ENCODE results near the gene VIPAS39. TPM values are rescaled to one million over a fixed set of nuclear protein-coding genes. Genes with fewer than 3 reads are reported as not detected.

Gene VIPAS39
- total and polyA plus RNA-seq, 2 experiments from 2014 or later = 16.1 to 24.5 TPM

GRCh38 chr14:77498120-77498979 is 40.9 kb upstream of the VIPAS39 start, which contains the start of gene ISM2:
Gene ISM2 (minus strand): TSS chr14:77498816. CDS start chr14:77498793, 23 bp downstream.
- DNase-seq (ENCODE audit: low read depth in 1 of 2, low spot score in 1 of 2) = peak; percentile 56 to 72
- TF ChIP-seq, protein P1, sequence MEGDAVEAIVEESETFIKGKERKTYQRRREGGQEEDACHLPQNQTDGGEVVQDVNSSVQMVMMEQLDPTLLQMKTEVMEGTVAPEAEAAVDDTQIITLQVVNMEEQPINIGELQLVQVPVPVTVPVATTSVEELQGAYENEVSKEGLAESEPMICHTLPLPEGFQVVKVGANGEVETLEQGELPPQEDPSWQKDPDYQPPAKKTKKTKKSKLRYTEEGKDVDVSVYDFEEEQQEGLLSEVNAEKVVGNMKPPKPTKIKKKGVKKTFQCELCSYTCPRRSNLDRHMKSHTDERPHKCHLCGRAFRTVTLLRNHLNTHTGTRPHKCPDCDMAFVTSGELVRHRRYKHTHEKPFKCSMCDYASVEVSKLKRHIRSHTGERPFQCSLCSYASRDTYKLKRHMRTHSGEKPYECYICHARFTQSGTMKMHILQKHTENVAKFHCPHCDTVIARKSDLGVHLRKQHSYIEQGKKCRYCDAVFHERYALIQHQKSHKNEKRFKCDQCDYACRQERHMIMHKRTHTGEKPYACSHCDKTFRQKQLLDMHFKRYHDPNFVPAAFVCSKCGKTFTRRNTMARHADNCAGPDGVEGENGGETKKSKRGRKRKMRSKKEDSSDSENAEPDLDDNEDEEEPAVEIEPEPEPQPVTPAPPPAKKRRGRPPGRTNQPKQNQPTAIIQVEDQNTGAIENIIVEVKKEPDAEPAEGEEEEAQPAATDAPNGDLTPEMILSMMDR (IDR thresholded peaks at IDR 0.05; ENCODE audit: low read depth, low read length) = no peak
- H3K36me3 ChIP-seq = no peaks in the 10 kb centered on the region
- H3K27me3 ChIP-seq = peaks cover 43% of the 10 kb centered on the region
- peak within 1 kb of the TSS; percentile 51 for H3K4me3 ChIP-seq
- H3K4me1 ChIP-seq (ENCODE audit: low read depth) = no peaks in the 10 kb centered on the region
- no peaks in the 10 kb centered on the region for H3K9me3 ChIP-seq (ENCODE audit: low read depth)
- no peak within 1 kb of the TSS for H3K27ac ChIP-seq

- Histone ChIP-seq H3K36me3 (no peaks in the 10 kb centered on the region), H3K4me3 (no peak overlapping the region), H3K9me3 (ENCODE audit: low read depth) (no peaks in the 10 kb centered on the region), H3K4me1 (ENCODE audit: low read depth) (no peaks in the 10 kb centered on the region), H3K27me3 (peaks cover 35% of the 10 kb centered on the region), H3K27ac (no peak overlapping the region)
- TF ChIP-seq, protein P1 (IDR thresholded peaks at IDR 0.05; ENCODE audit: low read depth, low read length) = no peak
- no peak for DNase-seq (ENCODE audit: low read depth in 1 of 2, low spot score in 1 of 2)
Observed at GRCh38 chr14:77495334-77495733, 37.9 kb upstream of the VIPAS39 start.

DNA sequence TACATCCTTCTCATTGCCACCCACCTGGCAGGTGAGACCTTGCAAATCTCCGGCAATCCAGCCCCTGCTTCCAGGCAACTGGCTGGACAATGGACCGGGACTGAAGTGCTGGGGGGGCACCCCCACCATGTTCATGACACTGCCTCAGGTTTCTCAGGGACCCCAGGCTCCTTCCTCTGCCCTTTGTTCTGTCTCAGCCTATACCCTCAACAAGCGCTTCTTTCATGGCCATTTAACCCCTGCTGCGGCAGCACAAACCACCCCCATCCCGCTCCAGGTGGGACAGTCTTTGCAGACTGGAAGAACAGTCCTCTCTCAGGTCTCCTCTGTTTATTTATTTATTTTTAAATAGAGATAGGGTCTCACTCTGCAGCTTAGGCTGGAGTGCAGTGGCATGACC is 33.7 kb upstream of the VIPAS39 start:
- TF ChIP-seq, protein P1 (IDR thresholded peaks at IDR 0.05; ENCODE audit: low read depth, low read length) = no peak
- no peaks in the 10 kb centered on the region for H3K9me3 ChIP-seq (ENCODE audit: low read depth)
- no peak overlapping the region for H3K27ac ChIP-seq
- no peaks in the 10 kb centered on the region for H3K36me3 ChIP-seq
- DNase-seq (ENCODE audit: low read depth in 1 of 2, low spot score in 1 of 2) = no peak
- H3K27me3 ChIP-seq = no peaks in the 10 kb centered on the region
- H3K4me1 ChIP-seq (ENCODE audit: low read depth) = no peaks in the 10 kb centered on the region
- H3K4me3 ChIP-seq = no peak overlapping the region

DNA sequence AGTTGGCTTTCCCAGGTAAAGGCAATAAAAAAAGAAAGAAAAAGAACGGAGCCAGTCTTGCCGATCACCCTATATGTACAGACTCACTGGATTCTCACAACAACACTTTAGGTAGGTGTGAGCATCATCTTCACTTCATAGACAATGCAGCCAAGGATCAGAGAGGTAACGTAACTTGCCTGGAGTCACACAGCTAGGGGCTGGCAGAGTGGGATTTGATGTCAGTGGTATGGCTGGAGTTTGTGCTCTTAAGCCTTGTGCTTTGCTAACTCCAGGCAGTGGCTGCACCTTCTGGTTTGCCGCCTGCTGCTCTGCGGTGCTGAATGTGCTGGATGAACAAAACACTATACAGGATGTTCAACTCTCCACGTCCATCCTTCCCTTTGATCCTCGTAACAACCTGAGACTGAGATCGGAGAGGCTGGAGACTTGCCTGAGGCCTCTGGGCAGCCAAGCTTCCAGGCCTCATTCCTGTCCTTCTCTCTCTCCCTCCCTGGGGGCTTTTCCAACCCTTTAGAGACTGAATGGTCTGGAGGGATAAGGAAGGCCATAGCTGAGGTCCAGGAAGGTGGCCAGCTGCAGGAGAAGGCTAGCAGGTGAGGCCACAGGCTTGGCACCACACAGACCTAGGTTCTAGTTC is 33.1 kb upstream of the VIPAS39 start:
- Histone ChIP-seq H3K36me3 (no peaks in the 10 kb centered on the region), H3K4me3 (no peak overlapping the region), H3K4me1 (ENCODE audit: low read depth) (no peaks in the 10 kb centered on the region), H3K27me3 (no peaks in the 10 kb centered on the region), H3K9me3 (ENCODE audit: low read depth) (no peaks in the 10 kb centered on the region), H3K27ac (no peak overlapping the region)
- DNase-seq (ENCODE audit: low read depth in 1 of 2, low spot score in 1 of 2) = no peak
- TF ChIP-seq, protein P1 (IDR thresholded peaks at IDR 0.05; ENCODE audit: low read depth, low read length) = no peak

DNA sequence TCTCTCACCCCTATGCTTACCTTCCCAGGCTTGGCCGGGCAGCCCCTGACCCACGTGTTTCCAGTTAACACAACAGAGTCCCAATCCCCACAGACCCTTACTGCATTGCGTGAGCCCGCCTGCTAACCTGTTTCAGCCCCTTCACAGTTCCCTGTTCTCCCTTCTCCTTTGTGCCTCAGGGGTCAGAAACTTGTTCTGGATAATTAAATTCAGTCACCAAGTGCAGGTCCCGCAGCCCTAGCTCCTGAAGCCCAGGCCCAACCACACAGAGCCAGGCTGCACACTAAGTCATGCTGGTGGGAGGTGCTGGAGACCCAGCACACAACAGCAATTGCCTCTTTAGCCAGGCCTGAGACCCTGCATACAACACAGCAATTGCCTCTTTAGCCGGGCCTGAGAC is 31.6 kb upstream of the VIPAS39 start:
- Histone ChIP-seq H3K4me1 (ENCODE audit: low read depth) (no peaks in the 10 kb centered on the region), H3K9me3 (ENCODE audit: low read depth) (no peaks in the 10 kb centered on the region), H3K27me3 (no peaks in the 10 kb centered on the region), H3K36me3 (no peaks in the 10 kb centered on the region), H3K4me3 (no peak overlapping the region), H3K27ac (no peak overlapping the region)
- no peak for DNase-seq (ENCODE audit: low read depth in 1 of 2, low spot score in 1 of 2)
- TF ChIP-seq, protein P1 (IDR thresholded peaks at IDR 0.05; ENCODE audit: low read depth, low read length) = no peak
